ENCODE measurements around the gene PIP5K1B. TPM values are rescaled to one million over a fixed set of nuclear protein-coding genes. Genes with fewer than 3 reads are reported as not detected.
A peak's percentile ranks its signal among the peaks of the same experiment; 100 is the strongest.

Gene PIP5K1B
- total RNA-seq, 2 experiments from 2014 or later = 1.5 to 2.3 TPM

- POLR2A ChIA-PET = no interaction called here
These were observed 237.8 kb downstream of the PIP5K1B start for GRCh38 chr9:68942790-68943189.

GRCh38 chr9:68947015-68947414 lies 242.0 kb downstream of the PIP5K1B start:
- Mint-ChIP-seq H3K9me3 (no peaks in the 10 kb centered on the region), H3K27ac (no peak overlapping the region), H3K27me3 (no peaks in the 10 kb centered on the region), H3K4me1 (peaks cover 38% of the 10 kb centered on the region), H3K36me3 (ENCODE audit: low read depth) (no peaks in the 10 kb centered on the region), H3K4me3 (no peak overlapping the region)
- ChIA-PET POLR2A (no interaction called here), CTCF (no interaction called here)
- DNase-seq = no peak

More at GRCh38 chr9:68942790-68943189, 237.8 kb downstream of the PIP5K1B start:
- Mint-ChIP-seq H3K4me3 (no peak overlapping the region), H3K9me3 (no peaks in the 10 kb centered on the region), H3K27ac (no peak overlapping the region), H3K27me3 (peaks cover 6% of the 10 kb centered on the region), H3K4me1 (peaks cover 10% of the 10 kb centered on the region), H3K36me3 (ENCODE audit: low read depth) (peaks cover 3% of the 10 kb centered on the region)
- DNase-seq = no peak
- CTCF ChIA-PET = no interaction called here

GRCh38 chr9:68947842-68948569 lies 243.0 kb downstream of the PIP5K1B start:
- Mint-ChIP-seq H3K4me1 (peaks cover 47% of the 10 kb centered on the region), H3K36me3 (ENCODE audit: low read depth) (no peaks in the 10 kb centered on the region), H3K27ac (no peak overlapping the region), H3K4me3 (no peak overlapping the region), H3K27me3 (no peaks in the 10 kb centered on the region), H3K9me3 (no peaks in the 10 kb centered on the region)
- ChIA-PET CTCF (interaction anchor here (0.6 to 1.1 kb wide), 2 partner anchors 17 to 88 kb away, joined by 3 to 4 read pairs; no protein-coding TSS in a partner anchor), POLR2A (no interaction called here)
- no peak for DNase-seq

- no peaks in the 10 kb centered on the region for H3K36me3 Mint-ChIP-seq (ENCODE audit: low read depth)
- no peak overlapping the region for H3K4me3 Mint-ChIP-seq
- ChIA-PET POLR2A (interaction anchor here (1.1 to 1.4 kb wide), 2 partner anchors 15 to 25 kb away, joined by 3 to 4 read pairs; no protein-coding TSS in a partner anchor), CTCF (interaction anchor here (0.7 to 1.6 kb wide), 8 partner anchors 8 to 382 kb away, joined by 3 to 6 read pairs (median 4); no protein-coding TSS in a partner anchor)
- H3K9me3 Mint-ChIP-seq = no peaks in the 10 kb centered on the region
- DNase-seq = peak; percentile 27
- H3K27me3 Mint-ChIP-seq = no peaks in the 10 kb centered on the region
- peaks cover 53% of the 10 kb centered on the region for H3K4me1 Mint-ChIP-seq
- H3K27ac Mint-ChIP-seq = no peak overlapping the region
These were observed 244.4 kb downstream of the PIP5K1B start for GRCh38 chr9:68949271-68950000.

GRCh38 chr9:68950188-68950587 lies 245.1 kb downstream of the PIP5K1B start:
- CTCF ChIA-PET = interaction anchor here (1.1 to 1.6 kb wide), 4 partner anchors 9 to 382 kb away, joined by 3 to 5 read pairs (median 4); no protein-coding TSS in a partner anchor
- DNase-seq = no peak
- Mint-ChIP-seq H3K4me3 (no peak overlapping the region), H3K9me3 (no peaks in the 10 kb centered on the region), H3K4me1 (peaks cover 58% of the 10 kb centered on the region), H3K27ac (no peak overlapping the region), H3K36me3 (ENCODE audit: low read depth) (no peaks in the 10 kb centered on the region), H3K27me3 (no peaks in the 10 kb centered on the region)
- POLR2A ChIA-PET = interaction anchor here (1.1 to 1.4 kb wide), 2 partner anchors 14 to 24 kb away, joined by 3 to 4 read pairs; no protein-coding TSS in a partner anchor

- peaks cover 2% of the 10 kb centered on the region for H3K36me3 Mint-ChIP-seq (ENCODE audit: low read depth)
- no peak overlapping the region for H3K27ac Mint-ChIP-seq
- peaks cover 61% of the 10 kb centered on the region for H3K4me1 Mint-ChIP-seq
- no peaks in the 10 kb centered on the region for H3K9me3 Mint-ChIP-seq
- DNase-seq = no peak
- ChIA-PET CTCF (no interaction called here), POLR2A (interaction anchor here (1.4 kb wide), 1 partner anchor 24 kb away, joined by 4 read pairs; no protein-coding TSS in a partner anchor)
- H3K27me3 Mint-ChIP-seq = no peaks in the 10 kb centered on the region
- H3K4me3 Mint-ChIP-seq = no peak overlapping the region
These were observed 245.6 kb downstream of the PIP5K1B start for GRCh38 chr9:68950689-68951088.

GRCh38 chr9:68951879-68952659 lies 247.0 kb downstream of the PIP5K1B start:
- H3K9me3 Mint-ChIP-seq = no peaks in the 10 kb centered on the region
- ChIA-PET CTCF (interaction anchor here (1.3 kb wide), 1 partner anchor 83 kb away, joined by 4 read pairs; the partner anchor contains the start of gene FXN), POLR2A (no interaction called here)
- no peaks in the 10 kb centered on the region for H3K27me3 Mint-ChIP-seq
- H3K27ac Mint-ChIP-seq = peak overlapping the region; percentile 1
- H3K4me1 Mint-ChIP-seq = peaks cover 61% of the 10 kb centered on the region
- H3K36me3 Mint-ChIP-seq (ENCODE audit: low read depth) = peaks cover 2% of the 10 kb centered on the region
- H3K4me3 Mint-ChIP-seq = peak overlapping the region; percentile 3
- DNase-seq = no peak

- Mint-ChIP-seq H3K4me3 (no peak overlapping the region), H3K27me3 (no peaks in the 10 kb centered on the region), H3K36me3 (ENCODE audit: low read depth) (peaks cover 2% of the 10 kb centered on the region), H3K4me1 (peaks cover 47% of the 10 kb centered on the region), H3K9me3 (no peaks in the 10 kb centered on the region), H3K27ac (no peak overlapping the region)
- POLR2A ChIA-PET = no interaction called here
- CTCF ChIA-PET = no interaction called here
- DNase-seq = no peak
These were observed 248.7 kb downstream of the PIP5K1B start for GRCh38 chr9:68953771-68954170.

- CTCF ChIA-PET = interaction anchor here (0.7 kb wide), 1 partner anchor 20 kb away, joined by 3 read pairs; no protein-coding TSS in a partner anchor
- no peak overlapping the region for H3K27ac Mint-ChIP-seq
- peaks cover 2% of the 10 kb centered on the region for H3K36me3 Mint-ChIP-seq (ENCODE audit: low read depth)
- no peak overlapping the region for H3K4me3 Mint-ChIP-seq
- no peak for DNase-seq
- H3K9me3 Mint-ChIP-seq = no peaks in the 10 kb centered on the region
- H3K27me3 Mint-ChIP-seq = peaks cover 10% of the 10 kb centered on the region
- POLR2A ChIA-PET = interaction anchor here (0.6 to 1.4 kb wide), 3 partner anchors 20 to 146 kb away, joined by 3 read pairs; no protein-coding TSS in a partner anchor
- peaks cover 36% of the 10 kb centered on the region for H3K4me1 Mint-ChIP-seq
These were observed 250.3 kb downstream of the PIP5K1B start for GRCh38 chr9:68955330-68955729.

- CTCF ChIA-PET = interaction anchor here (0.9 kb wide), 1 partner anchor 40 kb away, joined by 5 read pairs; no protein-coding TSS in a partner anchor
- peaks cover 24% of the 10 kb centered on the region for H3K4me1 Mint-ChIP-seq
These were observed 252.4 kb downstream of the PIP5K1B start for GRCh38 chr9:68957479-68957878.

GRCh38 chr9:68961587-68961986 lies 256.5 kb downstream of the PIP5K1B start:
- no peaks in the 10 kb centered on the region for H3K36me3 Mint-ChIP-seq (ENCODE audit: low read depth)

More at GRCh38 chr9:68957479-68957878, 252.4 kb downstream of the PIP5K1B start:
- Mint-ChIP-seq H3K36me3 (ENCODE audit: low read depth) (peaks cover 2% of the 10 kb centered on the region), H3K27ac (no peak overlapping the region), H3K4me3 (no peak overlapping the region), H3K9me3 (no peaks in the 10 kb centered on the region), H3K27me3 (peaks cover 15% of the 10 kb centered on the region)
- no peak for DNase-seq
- POLR2A ChIA-PET = interaction anchor here (0.6 kb wide), 1 partner anchor 19 kb away, joined by 3 read pairs; no protein-coding TSS in a partner anchor

GRCh38 chr9:68963416-68963815 lies 258.4 kb downstream of the PIP5K1B start:
- POLR2A ChIA-PET = no interaction called here
- H3K9me3 Mint-ChIP-seq = no peaks in the 10 kb centered on the region
- peaks cover 15% of the 10 kb centered on the region for H3K27me3 Mint-ChIP-seq

More at GRCh38 chr9:68961587-68961986, 256.5 kb downstream of the PIP5K1B start:
- Mint-ChIP-seq H3K4me3 (no peak overlapping the region), H3K4me1 (peaks cover 3% of the 10 kb centered on the region), H3K27ac (no peak overlapping the region), H3K27me3 (peaks cover 15% of the 10 kb centered on the region), H3K9me3 (no peaks in the 10 kb centered on the region)
- DNase-seq = no peak
- ChIA-PET POLR2A (no interaction called here), CTCF (no interaction called here)

More at GRCh38 chr9:68963416-68963815, 258.4 kb downstream of the PIP5K1B start:
- no peak overlapping the region for H3K27ac Mint-ChIP-seq
- no peak overlapping the region for H3K4me3 Mint-ChIP-seq
- H3K36me3 Mint-ChIP-seq (ENCODE audit: low read depth) = no peaks in the 10 kb centered on the region
- CTCF ChIA-PET = interaction anchor here (1.1 kb wide), 1 partner anchor 11 kb away, joined by 3 read pairs; no protein-coding TSS in a partner anchor
- DNase-seq = no peak
- H3K4me1 Mint-ChIP-seq = peaks cover 3% of the 10 kb centered on the region

Data from activated CD4-positive, alpha-beta memory T cell treated with anti-CD3 and anti-CD28 coated beads, Interleukin-2, amount 10 ng/mL, durations not matched to agents 7 days and 5 days (primary cell).